ENCODE measurements around the gene SNX14. TPM values are rescaled to one million over a fixed set of nuclear protein-coding genes. Genes with fewer than 3 reads are reported as not detected.
"Not testable (repeated sequence)": the region's sequence is repeated elsewhere in the genome, so short reads cannot be mapped to it uniquely, and the experiment has no call there.

SNX14 gene
- total and polyA plus RNA-seq, 3 experiments from 2014 or later, result 48.9 to 56.1 (median 52.4) TPM

DNA sequence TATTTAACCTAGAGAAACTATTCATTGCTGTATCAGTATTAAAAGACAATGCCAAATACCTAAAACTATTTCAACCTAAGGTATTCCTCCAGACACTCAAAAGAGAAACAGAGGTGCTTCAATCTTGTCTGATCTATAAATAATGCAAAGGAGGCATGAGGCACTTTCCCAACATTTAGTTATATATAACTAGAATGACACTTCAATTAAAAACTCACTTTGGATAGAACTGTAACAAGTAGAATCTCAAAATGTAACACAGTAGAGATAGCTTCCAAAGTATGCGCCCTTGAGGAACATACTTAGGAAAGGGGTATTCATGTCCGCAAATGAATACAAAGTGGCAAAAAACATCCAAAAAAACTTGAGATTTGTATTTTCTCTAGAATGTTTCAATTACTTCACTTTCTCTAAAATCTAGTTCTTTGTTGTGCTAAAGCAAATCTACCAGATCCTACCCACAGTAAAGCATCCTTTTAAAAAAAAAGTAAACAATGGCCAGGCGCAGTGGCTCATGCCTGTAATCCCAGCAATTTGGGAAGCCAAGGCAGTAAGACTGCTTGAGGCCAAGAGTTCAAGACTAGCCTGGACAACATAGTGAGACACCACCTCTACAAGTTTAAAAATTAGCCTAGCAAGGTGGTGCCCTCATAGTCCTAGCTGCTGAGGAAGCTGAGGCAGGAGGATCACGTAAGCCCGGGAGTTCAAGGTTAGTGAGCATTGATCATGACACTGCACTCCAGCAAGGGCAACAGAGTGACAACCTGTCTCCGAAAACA, 38.7 kb upstream of the SNX14 start:
- POLR2A ChIA-PET, result interaction anchor here (0.9 kb wide), 1 partner anchor 46 kb away, joined by 3 read pairs; no protein-coding TSS in a partner anchor
- no peak overlapping the region for H3K4me3 Mint-ChIP-seq
- H3K27me3 ChIP-seq (ENCODE audit: insufficient read depth, low read length, poor library complexity, severe bottlenecking), result no peaks in the 10 kb centered on the region

GRCh38 chr6:85631117-85631516, 37.5 kb upstream of the SNX14 start:
- peaks cover 49% of the 10 kb centered on the region for H3K36me3 ChIP-seq (ENCODE audit: insufficient read depth, low read length)
- not testable (repeated sequence) for H3K4me3 ChIP-seq (ENCODE audit: low read length); H3K27me3 Mint-ChIP-seq; H3K27ac ChIP-seq (ENCODE audit: low read depth, low read length); H3K4me1 ChIP-seq (ENCODE audit: insufficient read depth, low read length); H3K9me3 Mint-ChIP-seq; H3K4me3 Mint-ChIP-seq; H3K9me3 ChIP-seq (ENCODE audit: low read length); H3K27me3 ChIP-seq (ENCODE audit: insufficient read depth, low read length, poor library complexity, severe bottlenecking); DNase-seq
- H3K36me3 Mint-ChIP-seq, result peaks cover 0 to 85% (median 15%) of the 10 kb centered on the region in 3 donors
- ChIA-PET CTCF (interaction anchor here (0.7 to 1.9 kb wide), 2 partner anchors 11 to 1952 kb away, joined by 3 to 5 read pairs; partner anchors contain the start of gene SYNCRIP), POLR2A (interaction anchor here (0.9 kb wide), 1 partner anchor 48 kb away, joined by 3 read pairs; no protein-coding TSS in a partner anchor)
- peaks cover 42 to 76% (median 71%) of the 10 kb centered on the region in 3 donors for H3K4me1 Mint-ChIP-seq
- H3K27ac Mint-ChIP-seq, result peak overlapping the region in 3 of 8 donors; percentile 6 to 86 (median 39)

More for the DNA sequence above, 38.7 kb upstream of the SNX14 start:
- DNase-seq, result no peak
- Mint-ChIP-seq H3K36me3 (peaks cover 4 to 86% (median 19%) of the 10 kb centered on the region in 3 donors), H3K9me3 (no peaks in the 10 kb centered on the region), H3K27me3 (no peaks in the 10 kb centered on the region), H3K4me1 (peaks cover 41 to 74% (median 73%) of the 10 kb centered on the region in 3 donors), H3K27ac (peak overlapping the region in 1 of 8 donors; percentile 2)
- CTCF ChIA-PET, result interaction anchor here (1.9 kb wide), 1 partner anchor 10 kb away, joined by 5 read pairs; the partner anchor contains the start of gene SYNCRIP
- H3K27ac ChIP-seq (ENCODE audit: low read depth, low read length), result no peak overlapping the region
- no peaks in the 10 kb centered on the region for H3K9me3 ChIP-seq (ENCODE audit: low read length)
- H3K4me3 ChIP-seq (ENCODE audit: low read length), result no peak overlapping the region
- peaks cover 4% of the 10 kb centered on the region for H3K4me1 ChIP-seq (ENCODE audit: insufficient read depth, low read length)
- H3K36me3 ChIP-seq (ENCODE audit: insufficient read depth, low read length), result peaks cover 49% of the 10 kb centered on the region

DNA sequence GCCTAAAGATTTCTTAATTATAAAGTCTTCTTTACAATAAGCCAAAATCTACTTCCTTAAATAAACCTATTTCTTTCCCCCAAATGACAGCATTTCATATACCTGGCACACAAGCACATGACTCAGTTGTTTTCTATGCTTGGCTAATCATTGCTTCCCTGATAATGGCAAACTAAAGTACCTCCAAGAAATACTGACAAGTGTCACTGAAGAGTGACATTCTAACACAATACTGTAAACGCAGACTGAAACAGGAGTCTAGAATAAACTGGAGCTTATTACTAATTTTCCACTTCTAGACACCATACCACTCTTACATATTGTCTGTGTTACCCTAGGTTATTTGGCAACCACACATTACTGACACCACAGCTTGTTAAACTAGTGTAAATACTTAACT, 34.7 kb upstream of the SNX14 start:
- Histone ChIP-seq H3K36me3 (ENCODE audit: insufficient read depth, low read length) (peaks cover 36% of the 10 kb centered on the region), H3K4me3 (ENCODE audit: low read length) (no peak overlapping the region), H3K9me3 (ENCODE audit: low read length) (no peaks in the 10 kb centered on the region), H3K4me1 (ENCODE audit: insufficient read depth, low read length) (no peaks in the 10 kb centered on the region), H3K27me3 (ENCODE audit: insufficient read depth, low read length, poor library complexity, severe bottlenecking) (no peaks in the 10 kb centered on the region), H3K27ac (ENCODE audit: low read depth, low read length) (no peak overlapping the region)
- ChIA-PET CTCF (no interaction called here), POLR2A (no interaction called here)
- Mint-ChIP-seq H3K27ac (peak overlapping the region in 4 of 8 donors; percentile 26 to 45 (median 36)), H3K36me3 (peaks cover 6 to 85% (median 20%) of the 10 kb centered on the region in 3 donors), H3K27me3 (no peaks in the 10 kb centered on the region), H3K9me3 (no peaks in the 10 kb centered on the region), H3K4me3 (peak overlapping the region in 1 of 7 donors; percentile 14), H3K4me1 (peaks cover 55 to 82% (median 80%) of the 10 kb centered on the region in 3 donors)
- DNase-seq, result no peak

- Mint-ChIP-seq H3K4me3 (no peak overlapping the region), H3K27me3 (no peaks in the 10 kb centered on the region), H3K4me1 (peaks cover 31 to 46% (median 44%) of the 10 kb centered on the region in 3 donors), H3K36me3 (peaks cover 20 to 92% (median 25%) of the 10 kb centered on the region in 3 donors), H3K27ac (peak overlapping the region in 3 of 8 donors; percentile 11 to 81 (median 69)), H3K9me3 (no peaks in the 10 kb centered on the region)
- Histone ChIP-seq H3K36me3 (ENCODE audit: insufficient read depth, low read length) (peaks cover 39% of the 10 kb centered on the region), H3K9me3 (ENCODE audit: low read length) (no peaks in the 10 kb centered on the region), H3K27ac (ENCODE audit: low read depth, low read length) (no peak overlapping the region), H3K4me3 (ENCODE audit: low read length) (no peak overlapping the region), H3K4me1 (ENCODE audit: insufficient read depth, low read length) (no peaks in the 10 kb centered on the region), H3K27me3 (ENCODE audit: insufficient read depth, low read length, poor library complexity, severe bottlenecking) (no peaks in the 10 kb centered on the region)
- CTCF ChIA-PET, result no interaction called here
- POLR2A ChIA-PET, result no interaction called here
- no peak for DNase-seq
Measured at GRCh38 chr6:85620308-85620707, 26.6 kb upstream of the SNX14 start.

- no peaks in the 10 kb centered on the region for H3K9me3 Mint-ChIP-seq
- Histone ChIP-seq H3K36me3 (ENCODE audit: insufficient read depth, low read length) (peaks cover 52% of the 10 kb centered on the region), H3K27ac (ENCODE audit: low read depth, low read length) (no peak overlapping the region), H3K9me3 (ENCODE audit: low read length) (no peaks in the 10 kb centered on the region), H3K4me3 (ENCODE audit: low read length) (no peak overlapping the region), H3K4me1 (ENCODE audit: insufficient read depth, low read length) (no peaks in the 10 kb centered on the region), H3K27me3 (ENCODE audit: insufficient read depth, low read length, poor library complexity, severe bottlenecking) (no peaks in the 10 kb centered on the region)
- ChIA-PET POLR2A (no interaction called here), CTCF (no interaction called here)
- H3K36me3 Mint-ChIP-seq, result peaks cover 10 to 86% (median 19%) of the 10 kb centered on the region in 3 donors
- peaks cover 18 to 25% (median 22%) of the 10 kb centered on the region in 3 donors for H3K4me1 Mint-ChIP-seq
- H3K4me3 Mint-ChIP-seq, result no peak overlapping the region
- peaks cover 0 to 2% of the 10 kb centered on the region in 2 donors for H3K27me3 Mint-ChIP-seq
- no peak for DNase-seq
- peak overlapping the region in 4 of 8 donors; percentile 4 to 84 (median 20) for H3K27ac Mint-ChIP-seq
Measured at GRCh38 chr6:85614780-85615179, 21.1 kb upstream of the SNX14 start.

DNA sequence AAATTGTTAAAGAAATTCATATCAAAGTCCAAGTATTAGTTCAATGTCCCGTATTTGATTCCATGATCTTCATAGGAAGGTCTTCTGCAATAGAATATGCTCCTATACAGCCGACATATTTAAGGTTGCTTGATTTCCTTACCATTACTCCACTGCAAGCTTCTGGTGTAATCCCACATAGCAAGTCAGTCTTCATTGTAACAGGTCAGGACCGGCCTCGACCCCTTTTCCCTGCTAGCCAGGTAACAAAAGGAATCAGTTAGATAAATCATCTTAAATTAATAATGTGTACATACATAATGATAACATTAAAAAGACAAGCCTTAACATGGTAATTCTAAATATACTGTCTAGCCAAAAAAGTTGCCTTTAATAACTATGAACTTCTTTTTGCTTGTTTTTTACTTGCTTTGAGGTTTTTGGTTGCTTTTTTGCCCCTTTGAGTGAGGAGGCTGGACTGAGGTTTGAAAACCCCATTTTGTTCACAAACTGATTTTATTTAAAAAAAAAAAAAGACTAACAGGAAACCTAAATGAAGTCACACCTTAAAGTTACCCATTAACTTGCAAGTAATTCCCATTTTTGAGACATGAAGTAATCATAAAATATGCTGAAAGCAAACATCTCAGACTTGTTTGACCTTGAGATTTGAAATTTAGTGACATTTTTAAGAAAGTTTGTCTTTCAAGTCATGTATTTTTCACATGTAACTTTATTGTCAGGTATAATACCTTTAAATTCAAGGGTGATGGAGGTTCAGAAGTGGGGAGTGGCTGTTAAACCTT, 19.2 kb upstream of the SNX14 start:
- no peak overlapping the region for H3K27ac ChIP-seq (ENCODE audit: low read depth, low read length)
- CTCF ChIA-PET, result no interaction called here
- no peaks in the 10 kb centered on the region for H3K4me1 ChIP-seq (ENCODE audit: insufficient read depth, low read length)
- Mint-ChIP-seq H3K27ac (no peak overlapping the region), H3K4me1 (peaks cover 12 to 19% (median 15%) of the 10 kb centered on the region in 3 donors), H3K36me3 (peaks cover 4 to 82% (median 12%) of the 10 kb centered on the region in 3 donors), H3K27me3 (peaks cover 0 to 2% of the 10 kb centered on the region in 2 donors), H3K9me3 (no peaks in the 10 kb centered on the region), H3K4me3 (no peak overlapping the region)
- H3K27me3 ChIP-seq (ENCODE audit: insufficient read depth, low read length, poor library complexity, severe bottlenecking), result no peaks in the 10 kb centered on the region
- no peak for DNase-seq
- peaks cover 41% of the 10 kb centered on the region for H3K36me3 ChIP-seq (ENCODE audit: insufficient read depth, low read length)
- POLR2A ChIA-PET, result no interaction called here
- H3K9me3 ChIP-seq (ENCODE audit: low read length), result no peaks in the 10 kb centered on the region
- no peak overlapping the region for H3K4me3 ChIP-seq (ENCODE audit: low read length)

GRCh38 chr6:85610182-85610895, 16.7 kb upstream of the SNX14 start:
- no peak overlapping the region for H3K4me3 ChIP-seq (ENCODE audit: low read length)
- H3K27me3 Mint-ChIP-seq, result peaks cover 0 to 2% of the 10 kb centered on the region in 2 donors
- POLR2A ChIA-PET, result interaction anchor here (0.9 to 1.1 kb wide), 2 partner anchors 29 to 57 kb away, joined by 3 to 4 read pairs; no protein-coding TSS in a partner anchor
- H3K4me1 ChIP-seq (ENCODE audit: insufficient read depth, low read length), result no peaks in the 10 kb centered on the region
- DNase-seq, result no peak
- no peak overlapping the region for H3K27ac ChIP-seq (ENCODE audit: low read depth, low read length)
- no peaks in the 10 kb centered on the region for H3K27me3 ChIP-seq (ENCODE audit: insufficient read depth, low read length, poor library complexity, severe bottlenecking)
- peaks cover 4 to 69% (median 10%) of the 10 kb centered on the region in 3 donors for H3K36me3 Mint-ChIP-seq
- H3K9me3 Mint-ChIP-seq, result no peaks in the 10 kb centered on the region
- H3K4me3 Mint-ChIP-seq, result no peak overlapping the region
- no peaks in the 10 kb centered on the region for H3K9me3 ChIP-seq (ENCODE audit: low read length)
- peaks cover 27% of the 10 kb centered on the region for H3K36me3 ChIP-seq (ENCODE audit: insufficient read depth, low read length)
- CTCF ChIA-PET, result interaction anchor here (1.6 kb wide), 1 partner anchor 12 kb away, joined by 3 read pairs; no protein-coding TSS in a partner anchor
- peaks cover 12 to 15% (median 14%) of the 10 kb centered on the region in 3 donors for H3K4me1 Mint-ChIP-seq
- H3K27ac Mint-ChIP-seq, result peak overlapping the region in 4 of 8 donors; percentile 5 to 69 (median 39)
